Suprapubic skin (tissue), 4 donors: ENCODE measurements around the gene PTPRS. TPM values are rescaled to one million over a fixed set of nuclear protein-coding genes. Genes with fewer than 3 reads are reported as not detected.
A peak's percentile ranks its signal among the peaks of the same experiment; 100 is the strongest.

Experiments used
- DNase-seq, 2 donors: peaks; one replicate each; pipeline ENCODE4 v3.0.0-alpha.2; 2019; ENCODE audit warnings: low spot score in 2 of 2
- H3K27ac ChIP-seq: fragments of 200-600 bp; sonication (generic); one replicate; pipeline ENCODE4 v1.5.1; 2019
- H3K27me3 ChIP-seq: fragments of 200-600 bp; sonication (generic); one replicate; pipeline ENCODE4 v1.5.1; 2019
- H3K36me3 ChIP-seq: fragments of 200-600 bp; sonication (generic); one replicate; pipeline ENCODE4 v1.5.1; 2019
- H3K4me1 ChIP-seq: fragments of 200-600 bp; sonication (generic); one replicate; pipeline ENCODE4 v1.5.1; 2019
- H3K4me3 ChIP-seq: fragments of 200-600 bp; sonication (generic); one replicate; pipeline ENCODE4 v1.5.1; 2019; ENCODE audit warnings: mild to moderate bottlenecking
- H3K9me3 ChIP-seq: fragments of 200-600 bp; sonication (generic); one replicate; pipeline ENCODE4 v1.5.1; 2019
- CTCF ChIP-seq, 2 donors: fragments of 200-600 bp in 1 of 2; fragments of 450-650 bp in 1 of 2; sonication (generic) in 1 of 2; IDR thresholded peaks; one replicate each; pipeline ENCODE4 v1.5.1; 2016 to 2019; ENCODE audit warnings: antibody characterized with exemption in 2 of 2, mild to moderate bottlenecking in 1 of 2, moderate library complexity in 1 of 2
- EP300 ChIP-seq: sonication (generic); formaldehyde crosslinking; IDR thresholded peaks from one replicate; pipeline ENCODE4 v1.6.1; 2017; ENCODE audit warnings: antibody characterized with exemption
- POLR2A ChIP-seq, 2 donors: fragments of 450-650 bp; IDR thresholded peaks; one replicate each; pipeline ENCODE4 v1.6.1; 2017; ENCODE audit warnings: antibody characterized with exemption in 2 of 2, mild to moderate bottlenecking in 2 of 2, moderate library complexity in 2 of 2
- POLR2AphosphoS5 ChIP-seq, 3 donors: sonication (generic); formaldehyde crosslinking; IDR thresholded peaks; one replicate each; pipeline ENCODE4 v1.6.1; 2017; ENCODE audit warnings: antibody characterized with exemption in 3 of 3
- WGBS: methylation state at CpG from one replicate; pipeline ENCODE4 v1.1.5; 2018; 5-methylcytosine and 5-hydroxymethylcytosine counted together
- total RNA-seq, 4 donors: library from RNA; depleted of rRNA; stranded (reverse); fragments of >200 nt; gene quantifications; one replicate each; pipeline ENCODE4 v1.1.0, GENCODE V29; 2016

Gene PTPRS
- total RNA-seq, 4 donors from 2014 or later: 116 to 182 (median 159) TPM

- no peak for TF ChIP-seq POLR2A (IDR thresholded peaks at IDR 0.05)
- TF ChIP-seq CTCF (IDR thresholded peaks at IDR 0.05): no peak
- TF ChIP-seq EP300: no peak
- TF ChIP-seq POLR2AphosphoS5 (IDR thresholded peaks at IDR 0.05): no peak
- DNase-seq: no peak
- Histone ChIP-seq H3K27me3 (peaks cover 69% of the 10 kb centered on the region), H3K4me1 (peaks cover 21% of the 10 kb centered on the region), H3K9me3 (no peaks in the 10 kb centered on the region), H3K36me3 (no peaks in the 10 kb centered on the region), H3K4me3 (peak overlapping the region; percentile 71), H3K27ac (no peak overlapping the region)
- WGBS: 11% methylated on average over 29 of the region's 29 CpGs
Observed at GRCh38 chr19:5338656-5339197, 1.9 kb downstream of the PTPRS start.

DNA sequence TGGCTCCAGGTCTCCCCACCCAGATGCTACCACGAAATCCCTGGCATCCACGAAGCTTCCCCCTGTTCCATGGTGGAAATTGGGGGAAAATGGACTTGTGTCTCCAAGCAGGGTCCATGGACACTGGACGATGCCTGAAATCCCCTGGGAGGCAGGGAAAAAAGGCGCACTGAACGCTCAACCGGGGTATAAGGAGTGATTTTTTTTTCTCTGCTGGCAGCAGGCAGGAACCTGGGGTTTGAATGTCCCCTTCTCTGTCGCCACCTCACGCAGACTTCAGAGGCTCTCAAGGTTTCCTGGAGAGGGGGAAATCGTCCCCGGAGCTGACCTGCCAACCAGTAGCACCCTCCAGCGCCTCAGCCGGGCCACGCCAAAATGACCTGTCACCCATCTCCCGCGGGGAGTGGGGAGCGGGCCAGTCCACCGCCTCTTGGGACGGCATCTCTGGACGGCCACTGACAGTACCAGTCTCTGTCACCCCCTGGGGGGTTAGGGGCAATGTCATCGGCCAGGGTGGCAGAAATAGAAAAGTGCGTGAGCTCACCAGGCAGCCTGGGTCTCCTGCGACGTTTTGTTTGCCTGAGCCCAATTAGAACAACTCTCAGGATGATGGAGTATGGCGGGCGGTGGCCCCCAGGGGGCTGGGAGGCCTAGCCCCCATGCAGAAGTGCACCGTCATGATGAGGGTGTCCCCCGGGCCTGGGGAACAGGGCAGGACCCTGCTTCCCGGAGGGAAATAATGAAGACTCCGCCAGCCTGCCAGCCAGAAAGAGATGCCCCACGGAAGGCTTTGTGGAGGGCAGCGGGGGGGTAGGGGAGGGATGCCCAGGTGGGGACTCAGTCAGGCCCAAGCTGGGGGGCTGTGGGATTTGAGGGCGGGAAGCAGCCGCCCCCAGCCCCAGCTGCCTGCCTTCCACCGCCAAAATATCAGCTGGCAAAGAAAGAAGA, 2.6 kb downstream of the PTPRS start:
- Histone ChIP-seq H3K36me3 (no peaks in the 10 kb centered on the region), H3K27ac (no peak overlapping the region), H3K4me1 (peaks cover 21% of the 10 kb centered on the region), H3K27me3 (peaks cover 69% of the 10 kb centered on the region), H3K9me3 (no peaks in the 10 kb centered on the region), H3K4me3 (no peak overlapping the region)
- 67% methylated on average over 26 of the region's 34 CpGs for WGBS
- TF ChIP-seq CTCF (IDR thresholded peaks at IDR 0.05) (no peak), POLR2AphosphoS5 (IDR thresholded peaks at IDR 0.05) (no peak), EP300 (no peak), POLR2A (IDR thresholded peaks at IDR 0.05) (no peak)
- DNase-seq: no peak

DNA sequence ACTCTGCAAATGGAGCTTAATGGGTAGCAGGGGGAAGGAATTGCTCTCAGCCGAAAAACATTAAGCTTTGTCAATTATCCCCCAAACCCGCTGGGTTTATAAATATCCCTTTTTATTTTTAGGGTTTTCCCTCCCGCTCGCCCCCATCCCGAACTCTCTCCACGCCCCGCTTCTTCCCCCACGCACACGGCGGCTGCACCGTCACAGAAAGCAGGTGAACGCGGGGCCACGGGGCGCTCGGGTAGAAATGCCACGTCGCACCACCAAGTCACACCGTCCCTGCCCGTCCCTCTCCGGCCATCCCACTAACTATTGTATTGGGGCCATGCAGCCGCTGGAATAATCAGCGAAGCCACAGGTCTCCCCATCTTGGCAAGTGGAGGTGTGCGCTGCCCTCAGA, 3.5 kb downstream of the PTPRS start:
- peaks cover 69% of the 10 kb centered on the region for H3K27me3 ChIP-seq
- no peak overlapping the region for H3K27ac ChIP-seq
- H3K9me3 ChIP-seq: no peaks in the 10 kb centered on the region
- 62% methylated on average over 24 of the region's 24 CpGs for WGBS
- H3K36me3 ChIP-seq: no peaks in the 10 kb centered on the region
- H3K4me3 ChIP-seq: no peak overlapping the region
- no peak for TF ChIP-seq EP300
- TF ChIP-seq POLR2AphosphoS5 (IDR thresholded peaks at IDR 0.05): no peak
- TF ChIP-seq CTCF (IDR thresholded peaks at IDR 0.05): no peak
- no peak for TF ChIP-seq POLR2A (IDR thresholded peaks at IDR 0.05)
- peaks cover 21% of the 10 kb centered on the region for H3K4me1 ChIP-seq
- DNase-seq: no peak

- WGBS: 50% methylated on average over 15 of the region's 21 CpGs
- H3K27ac ChIP-seq: no peak overlapping the region
- no peak for DNase-seq
- TF ChIP-seq CTCF (IDR thresholded peaks at IDR 0.05) (no peak), EP300 (no peak), POLR2A (IDR thresholded peaks at IDR 0.05) (no peak), POLR2AphosphoS5 (IDR thresholded peaks at IDR 0.05) (no peak)
- no peaks in the 10 kb centered on the region for H3K9me3 ChIP-seq
- peaks cover 69% of the 10 kb centered on the region for H3K27me3 ChIP-seq
- H3K4me3 ChIP-seq: no peak overlapping the region
- no peaks in the 10 kb centered on the region for H3K36me3 ChIP-seq
- peaks cover 21% of the 10 kb centered on the region for H3K4me1 ChIP-seq
Observed at GRCh38 chr19:5336195-5336965, 4.2 kb downstream of the PTPRS start.
